Keratinocyte (primary cell): ENCODE data around the gene STEAP3. TPM values are rescaled to one million over a fixed set of nuclear protein-coding genes. Genes with fewer than 3 reads are reported as not detected.

ENCODE experiments used
- DNase-seq: peaks from one replicate; pipeline ENCODE4 v3.0.0-alpha.2; 2011; ENCODE audit warnings: low read depth, missing footprints, low spot score
- FAIRE-seq: peaks from 2 replicates; lab custom pipeline; 2011; peaks lifted over from hg19 to GRCh38; lab: Jason Lieb, UNC
- H2AFZ ChIP-seq: 2 replicates; pipeline ENCODE4 v1.6.0; 2012; ENCODE audit warnings: low read length, control low read depth, inconsistent platforms; ENCODE audit not compliant: control insufficient read depth
- H3K27ac ChIP-seq: 2 replicates; pipeline ENCODE4 v1.5.1; 2011; ENCODE audit warnings: low read length; ENCODE audit not compliant: control insufficient read depth, insufficient read depth
- H3K27me3 ChIP-seq: 3 replicates; pipeline ENCODE4 v1.6.0; 2011; ENCODE audit warnings: low read length; ENCODE audit not compliant: control insufficient read depth, insufficient read depth; ENCODE audit errors: extremely low read depth
- H3K36me3 ChIP-seq, 2 experiments: 2 replicates in 1 of 2; 3 replicates in 1 of 2; pipeline ENCODE4 v1.5.1; 2011; ENCODE audit warnings: low read length in 2 of 2, mild to moderate bottlenecking in 1 of 2; ENCODE audit not compliant: control insufficient read depth in 2 of 2, insufficient read depth in 2 of 2; ENCODE audit errors: extremely low read depth in 1 of 2
- H3K4me1 ChIP-seq: 3 replicates; pipeline ENCODE4 v1.5.1; 2011; ENCODE audit warnings: low read length; ENCODE audit not compliant: control insufficient read depth, insufficient read depth; ENCODE audit errors: extremely low read depth
- H3K4me2 ChIP-seq: 3 replicates; pipeline ENCODE4 v1.6.0; 2011; ENCODE audit warnings: low read depth, low read length; ENCODE audit not compliant: control insufficient read depth, insufficient read depth; ENCODE audit errors: extremely low read depth
- H3K4me3 ChIP-seq, 3 experiments: fragments of 200-600 bp in 1 of 3; sonication (generic) in 1 of 3; 2 replicates in 2 of 3; 3 replicates in 1 of 3; pipeline ENCODE4 v1.5.1; 2011 to 2016; ENCODE audit warnings: low read length in 3 of 3, mild to moderate bottlenecking in 3 of 3, control low read depth in 2 of 3, inconsistent platforms in 1 of 3, low read depth in 1 of 3, mixed read lengths in 1 of 3, mixed run types in 1 of 3, moderate library complexity in 1 of 3; ENCODE audit not compliant: control insufficient read depth in 2 of 3, insufficient read depth in 2 of 3; ENCODE audit errors: extremely low read depth in 1 of 3
- H3K79me2 ChIP-seq: 2 replicates; pipeline ENCODE4 v1.6.0; 2012; ENCODE audit warnings: low read length; ENCODE audit not compliant: control insufficient read depth, insufficient read depth
- H3K9ac ChIP-seq: 3 replicates; pipeline ENCODE4 v1.6.0; 2011; ENCODE audit warnings: low read length; ENCODE audit not compliant: control insufficient read depth, insufficient read depth; ENCODE audit errors: extremely low read depth
- H3K9me1 ChIP-seq: 3 replicates; pipeline ENCODE4 v1.6.0; 2011; ENCODE audit warnings: low read length; ENCODE audit not compliant: control insufficient read depth, insufficient read depth; ENCODE audit errors: extremely low read depth
- H3K9me3 ChIP-seq: 2 replicates; pipeline ENCODE4 v1.5.1; 2012; ENCODE audit warnings: low read depth, low read length; ENCODE audit not compliant: control insufficient read depth
- H4K20me1 ChIP-seq: 3 replicates; pipeline ENCODE4 v1.6.0; 2011; ENCODE audit warnings: low read length; ENCODE audit not compliant: control insufficient read depth, insufficient read depth; ENCODE audit errors: extremely low read depth
- CTCF ChIP-seq, 3 experiments: IDR thresholded peaks in 1 of 3; conservative IDR thresholded peaks in 1 of 3; optimal IDR thresholded peaks in 1 of 3; 2 replicates in 2 of 3; 3 replicates in 1 of 3; pipeline versions ENCODE3 to v1.5.1; 2011; ENCODE audit warnings: low read length in 3 of 3, mild to moderate bottlenecking in 3 of 3, moderate library complexity in 2 of 3, control low read depth in 1 of 3, inconsistent platforms in 1 of 3; ENCODE audit not compliant: insufficient read depth in 2 of 3; ENCODE audit errors: extremely low read depth in 1 of 3
- EZH2 ChIP-seq: IDR thresholded peaks from one replicate; pipeline ENCODE4 v1.6.1; 2012; ENCODE audit warnings: inconsistent platforms, mild to moderate bottlenecking, low read length, moderate library complexity
- dilution Hi-C: fragments of 300-500 bp; cut with MboI; formaldehyde crosslinking; loops from one replicate; pipeline ENCODE4 v1.7.0; 2020; ENCODE audit warnings: low sequenced_read_pairs; ENCODE audit not compliant: extremely low pct_ligation_motif_present
- polyA plus RNA-seq, 5 experiments: library from polyadenylated mRNA; depleted of rRNA in 3 of 5; stranded (reverse) in 3 of 5; stranded (forward) in 1 of 5; unstranded in 1 of 5; fragments of >200 nt; gene quantifications; 1 replicate in 1 of 5; 2 replicates in 3 of 5; 3 replicates in 1 of 5; pipeline versions ENCODE4 v1.2.1 to v1.2.3, GENCODE V29; 2011 to 2012; ENCODE audit warnings: missing spikeins in 2 of 5, low read depth in 1 of 5, low replicate concordance in 1 of 5

Gene STEAP3
- polyA plus RNA-seq, 1 donor (not counting 4 experiments of a cell fraction or from before 2014, with no cell fraction given), result 19.9 TPM

- Histone ChIP-seq H3K9ac (no peak overlapping the region), H3K9me1 (peaks cover 3% of the 10 kb centered on the region), H3K27ac (no peak overlapping the region), H3K4me2 (no peak overlapping the region), H3K27me3 (no peaks in the 10 kb centered on the region), H3K9me3 (no peaks in the 10 kb centered on the region), H3K4me1 (peaks cover 13% of the 10 kb centered on the region), H3K36me3 (no peaks in the 10 kb centered on the region), H4K20me1 (no peaks in the 10 kb centered on the region), H3K79me2 (no peaks in the 10 kb centered on the region), H2AFZ (no peak overlapping the region), H3K4me3 (no peak overlapping the region)
- FAIRE-seq, result no peak
- dilution Hi-C loops, result no loop called here
- no peak for DNase-seq
- no peak for TF ChIP-seq CTCF (optimal IDR thresholded peaks at IDR 0.05 in 1 of 3, IDR thresholded peaks at IDR 0.05 in 1 of 3, conservative IDR thresholded peaks at IDR 0.05 in 1 of 3; ENCODE audit: extremely low read depth in 1 of 3, insufficient read depth in 2 of 3, low read length in 3 of 3)
- TF ChIP-seq EZH2, result no peak
Measured at GRCh38 chr2:119198240-119198840, 25.3 kb upstream of the STEAP3 start.

- H3K9ac ChIP-seq, result no peak overlapping the region
- H4K20me1 ChIP-seq, result no peaks in the 10 kb centered on the region
- DNase-seq (no peak), FAIRE-seq (no peak)
- TF ChIP-seq EZH2 (no peak), CTCF (optimal IDR thresholded peaks at IDR 0.05 in 1 of 3, IDR thresholded peaks at IDR 0.05 in 1 of 3, conservative IDR thresholded peaks at IDR 0.05 in 1 of 3; ENCODE audit: extremely low read depth in 1 of 3, insufficient read depth in 2 of 3, low read length in 3 of 3) (no peak)
- H3K4me2 ChIP-seq, result no peak overlapping the region
- no peaks in the 10 kb centered on the region for H3K9me3 ChIP-seq
- H3K36me3 ChIP-seq, result no peaks in the 10 kb centered on the region
- no peak overlapping the region for H2AFZ ChIP-seq
- peaks cover 3% of the 10 kb centered on the region for H3K4me1 ChIP-seq
- H3K4me3 ChIP-seq, result no peak overlapping the region
- no peaks in the 10 kb centered on the region for H3K27me3 ChIP-seq
- H3K79me2 ChIP-seq, result no peaks in the 10 kb centered on the region
- H3K27ac ChIP-seq, result no peak overlapping the region
- H3K9me1 ChIP-seq, result no peaks in the 10 kb centered on the region
- dilution Hi-C loops, result no loop called here
Measured at GRCh38 chr2:119201815-119202214, 21.8 kb upstream of the STEAP3 start.
